Testis (tissue), 3 donors: ENCODE results near the gene MAST3. TPM values are rescaled to one million over a fixed set of nuclear protein-coding genes. Genes with fewer than 3 reads are reported as not detected.

Source experiments
- DNase-seq: peaks from one replicate; pipeline ENCODE4 v3.0.0-alpha.2; 2019
- H3K27ac ChIP-seq, 2 donors: fragments of 200-600 bp; sonication (generic); one replicate each; pipeline ENCODE4 v1.5.1; 2019
- H3K27me3 ChIP-seq: fragments of 200-600 bp; sonication (generic); one replicate; pipeline ENCODE4 v1.5.1; 2019
- H3K36me3 ChIP-seq: fragments of 200-600 bp; sonication (generic); one replicate; pipeline ENCODE4 v1.5.1; 2017; ENCODE audit warnings: low read depth; ENCODE audit errors: missing control alignments
- H3K4me1 ChIP-seq: fragments of 200-600 bp; sonication (generic); one replicate; pipeline ENCODE4 v1.5.1; 2019
- H3K4me3 ChIP-seq, 2 donors: fragments of 200-600 bp; sonication (generic); one replicate each; pipeline ENCODE4 v1.5.1; 2017 to 2019
- H3K9me3 ChIP-seq: fragments of 200-600 bp; sonication (generic); one replicate; pipeline ENCODE4 v1.5.1; 2017
- CTCF ChIP-seq, 3 experiments: fragments of 450-650 bp in 2 of 3; fragments of 200-600 bp in 1 of 3; sonication (generic) in 1 of 3; IDR thresholded peaks; one replicate each; pipeline ENCODE4 v1.5.1; 2016 to 2019; ENCODE audit warnings: antibody characterized with exemption in 3 of 3, mild to moderate bottlenecking in 2 of 3, moderate library complexity in 1 of 3
- POLR2A ChIP-seq: fragments of 450-650 bp; IDR thresholded peaks from one replicate; pipeline ENCODE4 v1.6.1; 2017; ENCODE audit warnings: antibody characterized with exemption, mild to moderate bottlenecking, moderate library complexity
- WGBS, 2 donors: methylation state at CpG; one replicate each; pipeline ENCODE4 v1.1.5; 2018; 5-methylcytosine and 5-hydroxymethylcytosine counted together
- intact Hi-C: fragments of 100-400 bp; cut with DNase I; formaldehyde crosslinking; loops from one replicate; pipeline ENCODE4 v1.15.1; 2023; ENCODE audit warnings: low total_unique reads
- polyA plus RNA-seq: library from polyadenylated mRNA; stranded (reverse); fragments of 350-450 nt; fragmentation: Illumina TruSeq; extraction: RNeasy Lipid Tissue Mini Kit (QIAGEN cat#74804); gene quantifications from one replicate; pipeline ENCODE4 v1.2.3, GENCODE V29; 2014; ENCODE audit warnings: low read depth, low replicate concordance; ENCODE audit not compliant: insufficient read depth
- total RNA-seq, 2 donors: library from RNA; depleted of rRNA; stranded (reverse); fragments of >200 nt; gene quantifications; one replicate each; pipeline ENCODE4 v1.2.3, GENCODE V29; 2016

Gene MAST3
- total and polyA plus RNA-seq, 3 donors from 2014 or later: 5.0 to 11.2 (median 9.7) TPM

GRCh38 chr19:18167011-18167410 is 69.4 kb downstream of the MAST3 start:
- TF ChIP-seq POLR2A (no peak), CTCF (IDR thresholded peaks at IDR 0.05) (no peak)
- H3K4me1 ChIP-seq: no peaks in the 10 kb centered on the region
- no peaks in the 10 kb centered on the region for H3K36me3 ChIP-seq
- 89 to 93% methylated on average over 19 to 21 of the region's 21 CpGs for WGBS, 2 donors
- no peaks in the 10 kb centered on the region for H3K27me3 ChIP-seq
- intact Hi-C loops: loop anchor here (10.0 kb wide), 1 partner anchor 52 kb away; no protein-coding TSS in a partner anchor
- no peak overlapping the region for H3K4me3 ChIP-seq
- H3K27ac ChIP-seq: no peak overlapping the region
- no peaks in the 10 kb centered on the region for H3K9me3 ChIP-seq
- DNase-seq: no peak

- no peaks in the 10 kb centered on the region for H3K36me3 ChIP-seq
- TF ChIP-seq POLR2A: no peak
- TF ChIP-seq CTCF (IDR thresholded peaks at IDR 0.05): peak; percentile 49 to 69 (median 69)
- no peak for DNase-seq
- intact Hi-C loops: loop anchor here (10.0 kb wide), 1 partner anchor 53 kb away; no protein-coding TSS in a partner anchor
- no peaks in the 10 kb centered on the region for H3K27me3 ChIP-seq
- 64 to 74% methylated on average over 14 of the region's 14 CpGs for WGBS, 2 donors
- H3K4me1 ChIP-seq: peaks cover 1% of the 10 kb centered on the region
- no peak overlapping the region for H3K27ac ChIP-seq
- no peak overlapping the region for H3K4me3 ChIP-seq
- H3K9me3 ChIP-seq: no peaks in the 10 kb centered on the region
Measured at GRCh38 chr19:18167975-18168645, 70.5 kb downstream of the MAST3 start.

- Histone ChIP-seq H3K4me3 (peak overlapping the region in 1 of 2 donors; percentile 6), H3K27me3 (no peaks in the 10 kb centered on the region), H3K27ac (no peak overlapping the region), H3K4me1 (peaks cover 6% of the 10 kb centered on the region), H3K36me3 (no peaks in the 10 kb centered on the region), H3K9me3 (no peaks in the 10 kb centered on the region)
- 61 to 72% methylated on average over 47 to 62 of the region's 66 CpGs for WGBS, 2 donors
- DNase-seq: no peak
- TF ChIP-seq CTCF (IDR thresholded peaks at IDR 0.05) (no peak), POLR2A (no peak)
- intact Hi-C loops: loop anchor here (10.0 kb wide), 1 partner anchor 54 kb away; no protein-coding TSS in a partner anchor
Measured at GRCh38 chr19:18168673-18169381, 71.2 kb downstream of the MAST3 start.

GRCh38 chr19:18170714-18171255 is 73.2 kb downstream of the MAST3 start:
- Histone ChIP-seq H3K9me3 (no peaks in the 10 kb centered on the region), H3K4me3 (no peak overlapping the region), H3K27me3 (no peaks in the 10 kb centered on the region), H3K4me1 (peaks cover 9% of the 10 kb centered on the region), H3K27ac (peak overlapping the region in 1 of 2 donors; percentile 58), H3K36me3 (no peaks in the 10 kb centered on the region)
- intact Hi-C loops: no loop called here
- peak; percentile 59 for DNase-seq
- WGBS, 2 donors: 36 to 38% methylated on average over 15 to 16 of the region's 16 CpGs
- TF ChIP-seq CTCF (IDR thresholded peaks at IDR 0.05) (no peak), POLR2A (no peak)
